ENCODE data around the gene DOCK10.

- TF ChIP-seq CTCF (IDR thresholded peaks at IDR 0.05) (no peak), POLR2A (IDR thresholded peaks at IDR 0.05) (no peak), EP300 (IDR thresholded peaks at IDR 0.05) (no peak), POLR2AphosphoS5 (IDR thresholded peaks at IDR 0.05) (no peak)
Observed at GRCh38 chr2:224861266-224861665, 181.0 kb downstream of the DOCK10 start.

All from suprapubic skin (tissue), 4 donors.